Endothelial cell of umbilical vein (primary cell): ENCODE results near the gene PILRA. TPM values are rescaled to one million over a fixed set of nuclear protein-coding genes. Genes with fewer than 3 reads are reported as not detected.
"Not testable (repeated sequence)": the region's sequence is repeated elsewhere in the genome, so short reads cannot be mapped to it uniquely, and the experiment has no call there.

ENCODE experiments used
- BruUV-seq: library from RNA; stranded (reverse); fragments of 400-500 nt; replicated peaks from 2 replicates; lab custom pipeline; 2021; lab: Mats Ljungman, UMichigan
- CTCF ChIA-PET: fragments of 300-600, 350-600 bp; sonication (Branson Sonifier 250); formaldehyde crosslinking; loops from one replicate; lab custom pipeline; 2021; ENCODE audit warnings: antibody characterized with exemption, inconsistent platforms; lab: Charles Lee
- POLR2A ChIA-PET: fragments of 300-600, 350-600 bp; sonication (Branson Sonifier 250); formaldehyde crosslinking; loops from one replicate; lab custom pipeline; 2021; ENCODE audit warnings: antibody characterized with exemption, inconsistent platforms; lab: Charles Lee
- DNase-seq: peaks from one replicate; pipeline ENCODE4 v3.0.0-alpha.2; 2011; ENCODE audit warnings: low read depth, low spot score
- FAIRE-seq: peaks from 2 replicates; lab custom pipeline; 2011; peaks lifted over from hg19 to GRCh38; lab: Jason Lieb, UNC
- H2AFZ ChIP-seq: 2 replicates; pipeline ENCODE4 v1.6.0; 2012; ENCODE audit warnings: low read depth, low read length, control low read depth, inconsistent platforms
- H3K27ac ChIP-seq: 2 replicates; pipeline ENCODE4 v1.5.1; 2011; ENCODE audit warnings: low read depth, mild to moderate bottlenecking, control low read depth, low read length, moderate library complexity; ENCODE audit not compliant: insufficient read depth
- H3K27me3 ChIP-seq, 2 experiments: 2 replicates each; pipeline versions ENCODE4 v1.6.0 to v1.6.1; 2011; ENCODE audit warnings: low read length in 2 of 2, mixed read lengths in 1 of 2; ENCODE audit not compliant: control insufficient read depth in 2 of 2, insufficient read depth in 2 of 2
- H3K36me3 ChIP-seq, 2 experiments: 2 replicates in 1 of 2; 3 replicates in 1 of 2; pipeline ENCODE4 v1.5.1; 2011; ENCODE audit warnings: low read length in 2 of 2, mild to moderate bottlenecking in 1 of 2, moderate library complexity in 1 of 2; ENCODE audit not compliant: control insufficient read depth in 2 of 2, insufficient read depth in 2 of 2; ENCODE audit errors: extremely low read depth in 1 of 2
- H3K4me1 ChIP-seq: 3 replicates; pipeline ENCODE4 v1.5.1; 2011; ENCODE audit warnings: mild to moderate bottlenecking, low read length; ENCODE audit not compliant: control insufficient read depth, insufficient read depth; ENCODE audit errors: extremely low read depth
- H3K4me2 ChIP-seq: 2 replicates; pipeline ENCODE4 v1.6.1; 2011; ENCODE audit warnings: low read length, control low read depth, mixed read lengths; ENCODE audit not compliant: insufficient read depth
- H3K4me3 ChIP-seq, 3 experiments: fragments of 200-600 bp in 1 of 3; sonication (generic), shearing (Covaris generic) in 1 of 3; replicated peaks in 1 of 3; 2 replicates each; pipeline ENCODE4 v1.5.1; 2011 to 2016; ENCODE audit warnings: control low read depth in 3 of 3, low read length in 3 of 3, mild to moderate bottlenecking in 2 of 3, inconsistent platforms in 1 of 3, low read depth in 1 of 3, moderate library complexity in 1 of 3; ENCODE audit not compliant: insufficient read depth in 1 of 3
- H3K79me2 ChIP-seq: 2 replicates; pipeline ENCODE4 v1.6.0; 2012; ENCODE audit warnings: low read length, inconsistent platforms; ENCODE audit not compliant: control insufficient read depth, insufficient read depth
- H3K9ac ChIP-seq: replicated peaks from 2 replicates; pipeline ENCODE3; 2011; ENCODE audit warnings: low read length, control low read depth; ENCODE audit not compliant: insufficient read depth; ENCODE audit errors: extremely low read depth
- H3K9me1 ChIP-seq: replicated peaks from 3 replicates; pipeline ENCODE4 v1.6.0; 2011; ENCODE audit warnings: mild to moderate bottlenecking, low read length; ENCODE audit not compliant: control insufficient read depth, insufficient read depth; ENCODE audit errors: extremely low read depth
- H3K9me3 ChIP-seq: replicated peaks from 2 replicates; pipeline ENCODE4 v1.5.1; 2012; ENCODE audit warnings: low read length, inconsistent platforms; ENCODE audit not compliant: control insufficient read depth, insufficient read depth
- H4K20me1 ChIP-seq: replicated peaks from 2 replicates; pipeline ENCODE3; 2011; ENCODE audit warnings: mild to moderate bottlenecking, low read length; ENCODE audit not compliant: control insufficient read depth, insufficient read depth; ENCODE audit errors: extremely low read depth
- EZH2 ChIP-seq: IDR thresholded peaks from 2 replicates; pipeline ENCODE4 v1.6.1; 2012; ENCODE audit warnings: borderline replicate concordance, low read depth, mild to moderate bottlenecking, moderate library complexity, low read length, inconsistent platforms; ENCODE audit not compliant: severe bottlenecking
- FOS ChIP-seq: IDR thresholded peaks from 2 replicates; pipeline ENCODE4 v1.6.1; 2011; ENCODE audit warnings: mild to moderate bottlenecking, low read length, moderate library complexity, borderline replicate concordance; ENCODE audit not compliant: insufficient read depth
- GATA2 ChIP-seq: IDR thresholded peaks from 2 replicates; pipeline ENCODE4 v1.7.0; 2011; ENCODE audit warnings: low read depth, mild to moderate bottlenecking, moderate library complexity, mixed read lengths, low read length; ENCODE audit not compliant: insufficient read length, insufficient read depth
- JUN ChIP-seq: IDR thresholded peaks from 2 replicates; pipeline ENCODE4 v1.6.1; 2011; ENCODE audit warnings: borderline replicate concordance, low read depth; ENCODE audit not compliant: insufficient read length, insufficient read depth
- MYC ChIP-seq: IDR thresholded peaks from one replicate; pipeline ENCODE4 v1.6.1; 2011; ENCODE audit warnings: mild to moderate bottlenecking, low read depth, low read length
- POLR2A ChIP-seq: IDR thresholded peaks from 2 replicates; pipeline ENCODE4 v1.6.1; 2012; ENCODE audit warnings: low read depth, mild to moderate bottlenecking, control low read depth, low read length
- POLR2AphosphoS5 ChIP-seq: IDR thresholded peaks from 2 replicates; pipeline ENCODE4 v1.6.1; 2012; ENCODE audit warnings: low read depth, mild to moderate bottlenecking, control low read depth, low read length, moderate library complexity; ENCODE audit not compliant: insufficient read depth
- dilution Hi-C: fragments of 300-500 bp; cut with MboI; formaldehyde crosslinking; loops from one replicate; pipeline ENCODE4 v1.15.0; 2019; ENCODE audit warnings: low sequenced_read_pairs; ENCODE audit not compliant: extremely low pct_ligation_motif_present
- intact Hi-C: fragments of 100-400 bp; cut with micrococcal nuclease; formaldehyde crosslinking; loops from one replicate; pipeline ENCODE4 v1.10.0; 2022
- polyA plus RNA-seq, 4 experiments: library from polyadenylated mRNA; depleted of rRNA in 3 of 4; stranded (reverse) in 3 of 4; unstranded in 1 of 4; fragments of >200 nt; gene quantifications; 2 replicates each; pipeline versions ENCODE4 v1.2.1 to v1.2.3, GENCODE V29; 2011 to 2012; ENCODE audit warnings: missing spikeins in 1 of 4
- total RNA-seq: library from RNA; stranded (reverse); gene quantifications from 2 replicates; pipeline ENCODE4 v1.2.3, GENCODE V29; 2021
- TF ChIP-seq, protein P1 (sequence below): IDR thresholded peaks from 2 replicates; pipeline ENCODE4 v1.6.1; 2011; ENCODE audit not compliant: insufficient read depth, insufficient read length
- TF ChIP-seq, protein P2 (sequence below), 2 donors: IDR thresholded peaks; 1 replicate in 1 of 2; 2 replicates in 1 of 2; pipeline ENCODE4 v1.5.1; 2011; ENCODE audit warnings: low read length in 2 of 2, mild to moderate bottlenecking in 2 of 2, moderate library complexity in 2 of 2, control low read depth in 1 of 2, inconsistent platforms in 1 of 2, low read depth in 1 of 2; ENCODE audit not compliant: insufficient read depth in 1 of 2; ENCODE audit errors: extremely low read depth in 1 of 2

The PILRA gene
- total and polyA plus RNA-seq, 2 donors (not counting 3 experiments of a cell fraction or from before 2014, with no cell fraction given): 0.61 to 1.3 TPM

DNA sequence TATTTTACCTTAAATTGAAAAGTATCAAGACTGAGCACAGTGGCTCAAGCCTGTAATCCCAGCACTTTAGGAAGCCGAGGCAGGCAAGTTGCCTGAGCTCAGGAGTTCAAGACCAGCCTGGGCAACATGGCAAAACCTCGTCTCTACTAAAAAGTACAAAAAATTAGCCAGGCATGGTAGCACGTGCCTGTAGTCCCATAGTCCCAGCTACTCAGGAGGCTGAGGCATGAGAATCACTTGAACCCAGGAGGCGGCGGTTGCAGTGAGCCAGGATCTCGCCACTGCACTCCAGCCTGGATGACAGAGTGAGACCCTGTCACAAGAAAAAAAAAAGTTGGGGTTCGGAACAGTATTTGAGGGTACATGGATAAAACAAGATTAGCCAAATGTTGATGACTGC is 66.0 kb downstream of the PILRA start:
- DNase-seq, intact Hi-C loops, H3K4me2 ChIP-seq, BruUV-seq, H3K9me1 ChIP-seq, H3K4me3 ChIP-seq, FAIRE-seq, H3K36me3 ChIP-seq, H3K9me3 ChIP-seq, H2AFZ ChIP-seq, dilution Hi-C loops, H3K27me3 ChIP-seq, H4K20me1 ChIP-seq: not testable (repeated sequence)
- Histone ChIP-seq H3K27ac (peak overlapping the region; percentile 73), H3K9ac (peak overlapping the region; percentile 17), H3K4me1 (peaks cover 26% of the 10 kb centered on the region), H3K79me2 (peaks cover 17% of the 10 kb centered on the region)
- CTCF ChIA-PET: interaction anchor here (1.4 kb wide), 1 partner anchor 27 kb away, joined by 5 read pairs; no protein-coding TSS in a partner anchor
- POLR2A ChIA-PET: interaction anchor here (2.9 kb wide), 1 partner anchor 10 kb away, joined by 29 read pairs; the partner anchor contains the start of genes MEPCE and ZCWPW1

DNA sequence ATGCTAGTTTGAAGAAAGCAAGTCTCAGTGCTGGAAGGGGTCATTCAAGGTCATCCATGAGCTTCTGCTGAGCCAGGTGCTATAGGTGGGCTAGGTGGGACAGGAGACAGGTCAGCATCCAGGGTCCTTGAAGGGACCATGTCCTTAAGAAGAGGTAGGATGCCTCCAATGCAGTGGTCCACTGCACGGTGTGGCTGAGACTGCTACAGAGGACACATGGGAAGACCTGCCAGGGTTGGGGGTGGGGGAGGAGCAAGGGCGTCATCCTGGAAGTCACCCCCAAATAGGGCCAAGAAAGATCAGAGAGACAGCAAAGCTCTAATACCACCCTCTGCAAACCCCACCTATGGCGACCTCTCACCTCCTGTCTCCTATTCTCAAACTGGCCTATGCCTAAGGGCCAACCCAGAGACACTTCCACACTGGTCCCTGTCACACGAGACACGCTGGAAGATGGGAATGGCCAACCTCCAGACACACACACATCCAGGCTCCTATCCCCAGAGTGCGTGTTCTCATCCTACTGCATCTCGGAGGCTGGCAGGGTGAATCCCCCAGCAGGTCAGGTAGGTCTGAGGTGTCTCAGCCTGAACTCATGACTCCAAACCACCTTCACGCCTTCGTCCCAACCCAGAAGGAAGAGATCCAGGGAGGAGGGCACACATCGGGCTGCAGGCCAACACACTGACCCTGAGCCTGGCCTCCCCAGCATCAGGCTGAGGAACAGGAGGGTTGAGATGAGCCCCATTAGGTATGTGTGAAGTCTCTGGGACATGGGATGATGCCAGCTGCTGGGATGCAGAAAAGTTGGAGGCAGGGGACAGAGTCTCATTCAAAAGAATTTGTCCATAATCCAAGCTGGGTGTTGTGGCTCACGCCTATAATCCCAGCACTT is 68.6 kb downstream of the PILRA start:
- dilution Hi-C loops: no loop called here

More for the DNA sequence above, 68.6 kb downstream of the PILRA start:
- H2AFZ ChIP-seq: no peak overlapping the region
- no peak overlapping the region for H3K4me3 ChIP-seq
- H3K9ac ChIP-seq: no peak overlapping the region
- peaks cover 38% of the 10 kb centered on the region for H3K4me1 ChIP-seq
- no peak for TF ChIP-seq GATA2
- TF ChIP-seq EZH2: no peak
- no peak for TF ChIP-seq POLR2A
- no peak for TF ChIP-seq JUN
- TF ChIP-seq MYC: no peak
- TF ChIP-seq, protein P1, sequence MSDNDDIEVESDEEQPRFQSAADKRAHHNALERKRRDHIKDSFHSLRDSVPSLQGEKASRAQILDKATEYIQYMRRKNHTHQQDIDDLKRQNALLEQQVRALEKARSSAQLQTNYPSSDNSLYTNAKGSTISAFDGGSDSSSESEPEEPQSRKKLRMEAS: no peak
- TF ChIP-seq, protein P2, sequence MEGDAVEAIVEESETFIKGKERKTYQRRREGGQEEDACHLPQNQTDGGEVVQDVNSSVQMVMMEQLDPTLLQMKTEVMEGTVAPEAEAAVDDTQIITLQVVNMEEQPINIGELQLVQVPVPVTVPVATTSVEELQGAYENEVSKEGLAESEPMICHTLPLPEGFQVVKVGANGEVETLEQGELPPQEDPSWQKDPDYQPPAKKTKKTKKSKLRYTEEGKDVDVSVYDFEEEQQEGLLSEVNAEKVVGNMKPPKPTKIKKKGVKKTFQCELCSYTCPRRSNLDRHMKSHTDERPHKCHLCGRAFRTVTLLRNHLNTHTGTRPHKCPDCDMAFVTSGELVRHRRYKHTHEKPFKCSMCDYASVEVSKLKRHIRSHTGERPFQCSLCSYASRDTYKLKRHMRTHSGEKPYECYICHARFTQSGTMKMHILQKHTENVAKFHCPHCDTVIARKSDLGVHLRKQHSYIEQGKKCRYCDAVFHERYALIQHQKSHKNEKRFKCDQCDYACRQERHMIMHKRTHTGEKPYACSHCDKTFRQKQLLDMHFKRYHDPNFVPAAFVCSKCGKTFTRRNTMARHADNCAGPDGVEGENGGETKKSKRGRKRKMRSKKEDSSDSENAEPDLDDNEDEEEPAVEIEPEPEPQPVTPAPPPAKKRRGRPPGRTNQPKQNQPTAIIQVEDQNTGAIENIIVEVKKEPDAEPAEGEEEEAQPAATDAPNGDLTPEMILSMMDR (IDR thresholded peaks at IDR 0.05; ENCODE audit: extremely low read depth in 1 of 2, insufficient read depth in 1 of 2, low read depth in 1 of 2, low read length in 2 of 2): no peak
- no peak for TF ChIP-seq POLR2AphosphoS5
- no peak for TF ChIP-seq FOS
- H4K20me1 ChIP-seq: no peaks in the 10 kb centered on the region
- H3K27ac ChIP-seq: no peak overlapping the region
- H3K79me2 ChIP-seq: no peaks in the 10 kb centered on the region
- CTCF ChIA-PET: no interaction called here
- no peak for DNase-seq
- intact Hi-C loops: no loop called here
- no peaks in the 10 kb centered on the region for H3K9me3 ChIP-seq
- H3K4me2 ChIP-seq: no peak overlapping the region
- no peaks in the 10 kb centered on the region for H3K27me3 ChIP-seq
- no TSS peak for BruUV-seq
- H3K9me1 ChIP-seq: no peaks in the 10 kb centered on the region
- POLR2A ChIA-PET: interaction anchor here (3.9 kb wide), 1 partner anchor 13 kb away, joined by 59 read pairs; the partner anchor contains the start of genes MEPCE and ZCWPW1
- peak; percentile 8 for FAIRE-seq
- no peaks in the 10 kb centered on the region for H3K36me3 ChIP-seq
